Activated T-cell treated with anti-CD3 and anti-CD28 coated beads, Interleukin-2, amount 50 U/mL, for 24 hours (primary cell): ENCODE measurements around the gene ERCC8.

Experiments
- DNase-seq: peaks from one replicate; pipeline ENCODE4 v3.0.0-alpha.2; 2020
- H3K27ac Mint-ChIP-seq: 2 replicates; pipeline ENCODE4 v1.8.0; 2020; ENCODE audit warnings: mild to moderate bottlenecking, mixed read lengths
- H3K27me3 Mint-ChIP-seq: 2 replicates; pipeline ENCODE4 v1.8.0; 2020; ENCODE audit warnings: mixed read lengths
- H3K36me3 Mint-ChIP-seq: 2 replicates; pipeline ENCODE4 v1.8.0; 2020; ENCODE audit warnings: low read depth, mixed read lengths
- H3K4me1 Mint-ChIP-seq: 2 replicates; pipeline ENCODE4 v1.8.0; 2020; ENCODE audit warnings: low read depth, mixed read lengths
- H3K4me3 Mint-ChIP-seq: 2 replicates; pipeline ENCODE4 v1.8.0; 2020; ENCODE audit warnings: mild to moderate bottlenecking, moderate library complexity, mixed read lengths
- H3K9me3 Mint-ChIP-seq: 2 replicates; pipeline ENCODE4 v1.8.0; 2020; ENCODE audit warnings: mixed read lengths

ERCC8 gene

DNA sequence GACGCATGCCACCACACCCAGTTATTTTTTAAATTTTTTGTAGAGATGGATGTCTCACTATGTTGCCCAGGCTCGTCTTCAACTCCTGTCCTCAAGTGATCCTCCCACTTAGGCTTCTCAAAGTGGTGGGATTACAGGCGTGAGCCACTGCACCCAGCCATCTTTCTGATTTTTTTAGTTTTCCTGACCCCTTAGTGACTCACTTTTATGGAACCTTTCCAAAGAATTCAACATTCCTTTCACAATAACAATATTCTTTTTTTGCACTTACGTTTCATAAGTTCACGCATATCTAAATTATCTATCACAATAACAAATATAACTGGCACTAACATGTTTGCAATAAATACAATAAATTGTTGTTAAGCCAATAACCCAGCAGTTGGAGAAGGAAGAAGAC is 109.3 kb downstream of the ERCC8 start:
- Mint-ChIP-seq H3K4me1 (peaks cover 1% of the 10 kb centered on the region), H3K27me3 (peaks cover 17% of the 10 kb centered on the region), H3K4me3 (no peak overlapping the region), H3K36me3 (no peaks in the 10 kb centered on the region), H3K27ac (no peak overlapping the region), H3K9me3 (no peaks in the 10 kb centered on the region)
- no peak for DNase-seq

- Mint-ChIP-seq H3K27me3 (peaks cover 9% of the 10 kb centered on the region), H3K27ac (no peak overlapping the region), H3K9me3 (no peaks in the 10 kb centered on the region), H3K36me3 (no peaks in the 10 kb centered on the region), H3K4me3 (no peak overlapping the region), H3K4me1 (peaks cover 7% of the 10 kb centered on the region)
- no peak for DNase-seq
Measured at GRCh38 chr5:60833520-60833919, 111.3 kb downstream of the ERCC8 start.

- Mint-ChIP-seq H3K27me3 (peaks cover 7% of the 10 kb centered on the region), H3K4me1 (peaks cover 7% of the 10 kb centered on the region), H3K36me3 (no peaks in the 10 kb centered on the region), H3K4me3 (no peak overlapping the region), H3K27ac (no peak overlapping the region), H3K9me3 (no peaks in the 10 kb centered on the region)
- no peak for DNase-seq
Measured at GRCh38 chr5:60830581-60831127, 114.2 kb downstream of the ERCC8 start.

GRCh38 chr5:60829490-60830266 is 115.2 kb downstream of the ERCC8 start:
- Mint-ChIP-seq H3K27me3 (peaks cover 7% of the 10 kb centered on the region), H3K36me3 (no peaks in the 10 kb centered on the region), H3K9me3 (no peaks in the 10 kb centered on the region), H3K4me1 (peaks cover 7% of the 10 kb centered on the region), H3K27ac (peak overlapping the region; percentile 29), H3K4me3 (no peak overlapping the region)
- no peak for DNase-seq

DNA sequence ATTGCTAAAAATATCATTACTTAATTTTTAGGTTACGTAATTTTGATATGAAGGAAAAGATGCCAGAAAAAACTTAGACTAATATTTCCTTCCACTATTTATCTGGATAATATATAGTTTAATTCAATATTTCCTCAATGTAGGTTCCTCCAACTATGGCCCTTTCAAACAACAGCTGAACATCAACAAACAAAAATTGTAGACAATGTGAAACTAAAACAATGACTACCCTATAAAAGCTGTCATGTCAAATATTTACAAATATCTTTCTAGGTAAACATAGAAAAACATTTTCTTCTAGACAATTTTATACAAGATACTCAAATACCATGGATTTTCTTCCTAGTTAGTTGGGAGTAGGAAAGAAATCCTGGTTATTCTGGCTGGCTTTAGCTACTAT is 117.7 kb downstream of the ERCC8 start:
- H3K9me3 Mint-ChIP-seq, result no peaks in the 10 kb centered on the region

DNA sequence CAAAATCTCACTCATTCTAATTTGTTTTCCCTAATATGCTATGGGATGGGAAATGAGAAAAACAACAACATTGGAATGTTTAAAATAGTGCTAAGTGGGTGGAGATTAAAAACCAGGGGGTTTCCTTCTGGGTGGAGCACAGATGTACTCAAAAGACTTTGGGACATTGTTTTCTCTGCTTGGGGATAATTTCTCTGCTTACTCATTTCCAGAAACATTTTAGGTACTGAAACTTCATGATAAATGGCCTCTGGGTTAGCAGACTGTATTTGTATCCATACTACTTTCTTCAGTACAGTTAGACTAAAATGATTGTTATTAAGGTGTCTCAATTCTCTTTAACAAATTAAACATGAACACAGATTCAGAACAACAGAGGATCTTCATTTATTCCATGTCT is 118.2 kb downstream of the ERCC8 start:
- Mint-ChIP-seq H3K27ac (no peak overlapping the region), H3K9me3 (no peaks in the 10 kb centered on the region), H3K27me3 (peaks cover 7% of the 10 kb centered on the region), H3K4me3 (no peak overlapping the region), H3K36me3 (no peaks in the 10 kb centered on the region), H3K4me1 (peaks cover 7% of the 10 kb centered on the region)
- no peak for DNase-seq

More for the DNA sequence above, 117.7 kb downstream of the ERCC8 start:
- no peak for DNase-seq
- Mint-ChIP-seq H3K4me1 (peaks cover 7% of the 10 kb centered on the region), H3K36me3 (no peaks in the 10 kb centered on the region), H3K27me3 (peaks cover 7% of the 10 kb centered on the region), H3K4me3 (no peak overlapping the region), H3K27ac (no peak overlapping the region)
